ENCODE data around the gene ZNF688.
"Not testable (repeated sequence)": the region's sequence is repeated elsewhere in the genome, so short reads cannot be mapped to it uniquely, and the experiment has no call there.

Gene ZNF688

GRCh38 chr16:30539000-30539964 is 32.2 kb downstream of the ZNF688 start:
- no peak overlapping the region for H3K27ac ChIP-seq (ENCODE audit: low read depth, low read length)
- H3K36me3 ChIP-seq (ENCODE audit: control insufficient read depth, insufficient read depth, low read length), result no peaks in the 10 kb centered on the region
- H3K4me1 ChIP-seq (ENCODE audit: control insufficient read depth, insufficient read depth, low read length), result peaks cover 46% of the 10 kb centered on the region
- no peak overlapping the region for H3K4me3 ChIP-seq (ENCODE audit: low read depth, low read length)
- H3K27me3 ChIP-seq (ENCODE audit: control insufficient read depth, insufficient read depth, low read length), result no peaks in the 10 kb centered on the region
- no peaks in the 10 kb centered on the region for H3K9me3 ChIP-seq (ENCODE audit: control insufficient read depth, insufficient read depth, low read depth, low read length)
- H3K9ac ChIP-seq (ENCODE audit: low read length), result no peak overlapping the region

- peaks cover 32% of the 10 kb centered on the region for H3K4me1 ChIP-seq (ENCODE audit: control insufficient read depth, insufficient read depth, low read length)
- H3K9ac ChIP-seq (ENCODE audit: low read length); H3K27me3 ChIP-seq (ENCODE audit: control insufficient read depth, insufficient read depth, low read length); H3K9me3 ChIP-seq (ENCODE audit: control insufficient read depth, insufficient read depth, low read depth, low read length): not testable (repeated sequence)
- peak overlapping the region; percentile 87; the same call in 1 of the 2 replicates for H3K4me3 ChIP-seq (ENCODE audit: low read depth, low read length)
- H3K36me3 ChIP-seq (ENCODE audit: control insufficient read depth, insufficient read depth, low read length), result peaks cover 12% of the 10 kb centered on the region; the same call in 1 of the 2 replicates
- H3K27ac ChIP-seq (ENCODE audit: low read depth, low read length), result peak overlapping the region; percentile 39; the same call in 1 of the 2 replicates
Observed at GRCh38 chr16:30536391-30537024, 35.0 kb downstream of the ZNF688 start.

GRCh38 chr16:30535777-30536190 is 35.7 kb downstream of the ZNF688 start:
- Histone ChIP-seq H3K27ac (ENCODE audit: low read depth, low read length) (peak overlapping the region; percentile 98), H3K4me1 (ENCODE audit: control insufficient read depth, insufficient read depth, low read length) (peaks cover 26% of the 10 kb centered on the region)

GRCh38 chr16:30535106-30535776 is 36.3 kb downstream of the ZNF688 start:
- peaks cover 26% of the 10 kb centered on the region for H3K4me1 ChIP-seq (ENCODE audit: control insufficient read depth, insufficient read depth, low read length)
- H3K27me3 ChIP-seq (ENCODE audit: control insufficient read depth, insufficient read depth, low read length), result no peaks in the 10 kb centered on the region
- peak overlapping the region; percentile 87 for H3K4me3 ChIP-seq (ENCODE audit: low read depth, low read length)
- H3K36me3 ChIP-seq (ENCODE audit: control insufficient read depth, insufficient read depth, low read length), result peaks cover 24% of the 10 kb centered on the region
- peak overlapping the region; percentile 99 for H3K9ac ChIP-seq (ENCODE audit: low read length)
- peak overlapping the region; percentile 98 for H3K27ac ChIP-seq (ENCODE audit: low read depth, low read length)
- no peaks in the 10 kb centered on the region for H3K9me3 ChIP-seq (ENCODE audit: control insufficient read depth, insufficient read depth, low read depth, low read length)

More at GRCh38 chr16:30535777-30536190, 35.7 kb downstream of the ZNF688 start:
- Histone ChIP-seq H3K36me3 (ENCODE audit: control insufficient read depth, insufficient read depth, low read length) (peaks cover 19% of the 10 kb centered on the region), H3K9ac (ENCODE audit: low read length) (peak overlapping the region; percentile 99), H3K27me3 (ENCODE audit: control insufficient read depth, insufficient read depth, low read length) (no peaks in the 10 kb centered on the region), H3K9me3 (ENCODE audit: control insufficient read depth, insufficient read depth, low read depth, low read length) (no peaks in the 10 kb centered on the region), H3K4me3 (ENCODE audit: low read depth, low read length) (peak overlapping the region; percentile 87)

- H3K4me3 ChIP-seq (ENCODE audit: low read depth, low read length), result peak within 1 kb of the TSS; percentile 87
- H3K36me3 ChIP-seq (ENCODE audit: control insufficient read depth, insufficient read depth, low read length), result peaks cover 25% of the 10 kb centered on the region
- H3K9me3 ChIP-seq (ENCODE audit: control insufficient read depth, insufficient read depth, low read depth, low read length), result no peaks in the 10 kb centered on the region
- H3K9ac ChIP-seq (ENCODE audit: low read length), result peak within 1 kb of the TSS; percentile 99
- H3K27ac ChIP-seq (ENCODE audit: low read depth, low read length), result peak within 1 kb of the TSS; percentile 98
- no peaks in the 10 kb centered on the region for H3K27me3 ChIP-seq (ENCODE audit: control insufficient read depth, insufficient read depth, low read length)
- H3K4me1 ChIP-seq (ENCODE audit: control insufficient read depth, insufficient read depth, low read length), result peaks cover 26% of the 10 kb centered on the region
Observed at GRCh38 chr16:30534368-30535105, 37.0 kb downstream of the ZNF688 start, which contains the start of gene ZNF747. Gene ZNF747, minus strand, starts transcription at chr16:30534858. Its CDS starts 179 bp downstream, at chr16:30534679.

- Histone ChIP-seq H3K9me3 (ENCODE audit: control insufficient read depth, insufficient read depth, low read depth, low read length) (no peaks in the 10 kb centered on the region), H3K36me3 (ENCODE audit: control insufficient read depth, insufficient read depth, low read length) (peaks cover 25% of the 10 kb centered on the region), H3K27ac (ENCODE audit: low read depth, low read length) (peak overlapping the region; percentile 98), H3K9ac (ENCODE audit: low read length) (peak overlapping the region; percentile 99), H3K4me3 (ENCODE audit: low read depth, low read length) (peak overlapping the region; percentile 87), H3K4me1 (ENCODE audit: control insufficient read depth, insufficient read depth, low read length) (peaks cover 26% of the 10 kb centered on the region), H3K27me3 (ENCODE audit: control insufficient read depth, insufficient read depth, low read length) (no peaks in the 10 kb centered on the region)
Observed at GRCh38 chr16:30533748-30534367, 37.7 kb downstream of the ZNF688 start.

- H3K4me3 ChIP-seq (ENCODE audit: low read depth, low read length), result peak overlapping the region; percentile 87
- H3K4me1 ChIP-seq (ENCODE audit: control insufficient read depth, insufficient read depth, low read length), result peaks cover 26% of the 10 kb centered on the region
- no peak overlapping the region for H3K27ac ChIP-seq (ENCODE audit: low read depth, low read length)
- H3K9ac ChIP-seq (ENCODE audit: low read length), result no peak overlapping the region
- peaks cover 25% of the 10 kb centered on the region for H3K36me3 ChIP-seq (ENCODE audit: control insufficient read depth, insufficient read depth, low read length)
- no peaks in the 10 kb centered on the region for H3K9me3 ChIP-seq (ENCODE audit: control insufficient read depth, insufficient read depth, low read depth, low read length)
- no peaks in the 10 kb centered on the region for H3K27me3 ChIP-seq (ENCODE audit: control insufficient read depth, insufficient read depth, low read length)
Observed at GRCh38 chr16:30533146-30533522, 38.4 kb downstream of the ZNF688 start.

GRCh38 chr16:30532285-30533145 is 39.0 kb downstream of the ZNF688 start:
- H3K9ac ChIP-seq (ENCODE audit: low read length), result no peak overlapping the region
- peaks cover 25% of the 10 kb centered on the region for H3K36me3 ChIP-seq (ENCODE audit: control insufficient read depth, insufficient read depth, low read length)
- H3K27me3 ChIP-seq (ENCODE audit: control insufficient read depth, insufficient read depth, low read length), result no peaks in the 10 kb centered on the region
- no peaks in the 10 kb centered on the region for H3K9me3 ChIP-seq (ENCODE audit: control insufficient read depth, insufficient read depth, low read depth, low read length)
- H3K27ac ChIP-seq (ENCODE audit: low read depth, low read length), result no peak overlapping the region
- no peak overlapping the region for H3K4me3 ChIP-seq (ENCODE audit: low read depth, low read length)
- peaks cover 32% of the 10 kb centered on the region for H3K4me1 ChIP-seq (ENCODE audit: control insufficient read depth, insufficient read depth, low read length)

GRCh38 chr16:30530163-30531037 is 41.1 kb downstream of the ZNF688 start:
- Histone ChIP-seq H3K36me3 (ENCODE audit: control insufficient read depth, insufficient read depth, low read length) (peaks cover 25% of the 10 kb centered on the region), H3K9me3 (ENCODE audit: control insufficient read depth, insufficient read depth, low read depth, low read length) (no peaks in the 10 kb centered on the region), H3K27ac (ENCODE audit: low read depth, low read length) (no peak overlapping the region), H3K27me3 (ENCODE audit: control insufficient read depth, insufficient read depth, low read length) (no peaks in the 10 kb centered on the region), H3K4me3 (ENCODE audit: low read depth, low read length) (no peak overlapping the region), H3K9ac (ENCODE audit: low read length) (no peak overlapping the region), H3K4me1 (ENCODE audit: control insufficient read depth, insufficient read depth, low read length) (peaks cover 21% of the 10 kb centered on the region)
